Astrocyte (in vitro differentiated cells and primary cell): ENCODE measurements around the gene STK32A. TPM values are rescaled to one million over a fixed set of nuclear protein-coding genes. Genes with fewer than 3 reads are reported as not detected.
A peak's percentile ranks its signal among the peaks of the same experiment; 100 is the strongest.

ENCODE experiments used
- DNase-seq: peaks from one replicate; pipeline ENCODE4 v3.0.0-alpha.2; 2010; ENCODE audit warnings: low read depth
- FAIRE-seq: peaks from 2 replicates; lab custom pipeline; 2011; peaks lifted over from hg19 to GRCh38; lab: Jason Lieb, UNC
- H2AFZ ChIP-seq: 2 replicates; pipeline ENCODE4 v1.6.0; 2012; ENCODE audit warnings: low read depth, low read length, inconsistent platforms
- H3K27ac ChIP-seq: 2 replicates; pipeline ENCODE4 v1.5.1; 2011; ENCODE audit warnings: low read depth, low read length, inconsistent platforms
- H3K27me3 ChIP-seq: 2 replicates; pipeline ENCODE4 v1.6.0; 2011; ENCODE audit warnings: low read length, inconsistent platforms; ENCODE audit not compliant: insufficient read depth
- H3K36me3 ChIP-seq: 2 replicates; pipeline ENCODE4 v1.5.1; 2011; ENCODE audit warnings: low read length, inconsistent platforms; ENCODE audit not compliant: insufficient read depth
- H3K4me1 ChIP-seq: 2 replicates; pipeline ENCODE4 v1.5.1; 2011; ENCODE audit warnings: low read length, inconsistent platforms; ENCODE audit not compliant: insufficient read depth
- H3K4me2 ChIP-seq: 2 replicates; pipeline ENCODE4 v1.6.0; 2012; ENCODE audit warnings: low read length, inconsistent platforms
- H3K4me3 ChIP-seq: 2 replicates; pipeline ENCODE4 v1.5.1; 2011; ENCODE audit warnings: low read depth, mild to moderate bottlenecking, low read length, inconsistent platforms; ENCODE audit not compliant: insufficient read depth
- H3K79me2 ChIP-seq: 2 replicates; pipeline ENCODE4 v1.6.0; 2012; ENCODE audit warnings: mild to moderate bottlenecking, low read length, inconsistent platforms; ENCODE audit not compliant: insufficient read depth
- H3K9ac ChIP-seq: 2 replicates; pipeline ENCODE4 v1.6.0; 2012; ENCODE audit warnings: mild to moderate bottlenecking, low read length, inconsistent platforms
- H3K9me3 ChIP-seq: 2 replicates; pipeline ENCODE4 v1.5.1; 2012; ENCODE audit warnings: low read depth, mild to moderate bottlenecking, low read length, inconsistent platforms; ENCODE audit not compliant: insufficient read depth
- H4K20me1 ChIP-seq: 2 replicates; pipeline ENCODE4 v1.6.0; 2012; ENCODE audit warnings: low read length, inconsistent platforms; ENCODE audit not compliant: insufficient read depth
- H3K27ac Mint-ChIP-seq: one replicate; pipeline ENCODE4 v1.8.0; 2021; ENCODE audit warnings: mild to moderate bottlenecking, mixed read lengths; ENCODE audit not compliant: unreplicated experiment
- H3K27me3 Mint-ChIP-seq: one replicate; pipeline ENCODE4 v1.8.0; 2021; ENCODE audit warnings: low read depth, mixed read lengths; ENCODE audit not compliant: unreplicated experiment
- H3K36me3 Mint-ChIP-seq: one replicate; pipeline ENCODE4 v1.8.0; 2021; ENCODE audit warnings: low read depth, mixed read lengths; ENCODE audit not compliant: unreplicated experiment
- H3K4me1 Mint-ChIP-seq: one replicate; pipeline ENCODE4 v1.8.0; 2021; ENCODE audit warnings: low read depth, mixed read lengths; ENCODE audit not compliant: unreplicated experiment
- H3K4me3 Mint-ChIP-seq: one replicate; pipeline ENCODE4 v1.8.0; 2021; ENCODE audit warnings: mild to moderate bottlenecking, moderate library complexity, mixed read lengths; ENCODE audit not compliant: unreplicated experiment
- H3K9me3 Mint-ChIP-seq: one replicate; pipeline ENCODE4 v1.8.0; 2021; ENCODE audit warnings: mild to moderate bottlenecking, mixed read lengths; ENCODE audit not compliant: unreplicated experiment
- CTCF ChIP-seq: IDR thresholded peaks from 2 replicates; pipeline ENCODE4 v1.5.1; 2011; ENCODE audit warnings: low read depth, mild to moderate bottlenecking, inconsistent platforms, low read length, moderate library complexity; ENCODE audit not compliant: insufficient read depth
- EZH2 ChIP-seq: IDR thresholded peaks from 2 replicates; pipeline ENCODE4 v1.6.1; 2012; ENCODE audit warnings: mild to moderate bottlenecking, low read length, inconsistent platforms; ENCODE audit not compliant: insufficient read depth
- total RNA-seq: library from RNA; stranded (reverse); gene quantifications from 2 replicates; pipeline ENCODE4 v1.2.1, GENCODE V29; 2021

Gene STK32A
- total RNA-seq, 1 donor from 2014 or later = 0.25 TPM

DNA sequence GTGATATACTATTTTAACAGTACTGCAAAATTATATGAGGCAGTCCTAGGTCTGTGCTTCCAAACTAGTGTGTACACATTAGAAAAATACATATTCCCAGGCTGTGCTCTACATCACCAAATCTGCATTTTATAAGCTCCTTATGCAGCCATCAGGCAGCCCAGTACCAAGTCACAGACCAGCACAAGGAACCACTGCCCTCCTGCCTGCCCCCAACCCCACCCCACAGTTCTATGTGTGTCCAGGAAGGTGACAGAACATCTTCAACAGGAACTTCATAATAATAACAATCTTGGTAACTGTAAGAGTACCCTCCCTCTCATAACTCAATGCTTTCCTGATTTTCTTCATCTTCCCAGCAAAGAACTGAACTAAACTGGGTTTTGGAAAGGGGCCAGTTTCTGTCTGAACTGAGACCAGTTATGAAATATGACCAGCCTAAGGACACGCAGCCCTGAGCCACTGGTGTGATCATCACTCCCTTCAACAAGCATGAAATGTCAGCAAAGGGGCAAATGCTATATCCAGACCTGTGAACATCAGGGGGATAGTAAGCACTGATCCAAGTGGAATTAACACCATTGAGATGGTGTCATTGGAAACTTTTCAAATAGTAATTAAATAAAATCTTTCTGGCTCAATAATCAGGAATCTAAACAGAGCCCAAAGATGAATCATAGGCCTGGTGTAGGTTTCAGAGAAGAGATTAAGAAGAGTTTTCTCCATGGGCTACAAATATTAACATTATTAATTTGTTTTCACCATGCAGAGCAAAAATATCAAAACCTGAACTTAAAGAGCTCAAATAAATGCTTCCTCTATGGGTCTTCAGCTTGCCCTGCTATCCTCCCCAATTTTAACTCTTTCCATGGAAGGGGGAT is 192.9 kb downstream of the STK32A start:
- peaks cover 7% of the 10 kb centered on the region for H3K36me3 ChIP-seq
- H3K4me3 ChIP-seq = no peak overlapping the region
- Mint-ChIP-seq H3K36me3 (peaks cover 14% of the 10 kb centered on the region), H3K9me3 (peaks cover 1% of the 10 kb centered on the region), H3K4me3 (no peak overlapping the region), H3K4me1 (peaks cover 43% of the 10 kb centered on the region), H3K27me3 (no peaks in the 10 kb centered on the region), H3K27ac (peak overlapping the region; percentile 4)
- TF ChIP-seq CTCF (no peak), EZH2 (no peak)
- FAIRE-seq = no peak
- no peak overlapping the region for H3K4me2 ChIP-seq
- H3K9me3 ChIP-seq = no peaks in the 10 kb centered on the region
- peaks cover 92% of the 10 kb centered on the region for H4K20me1 ChIP-seq
- DNase-seq = peak; percentile 48
- no peak overlapping the region for H3K27ac ChIP-seq
- no peak overlapping the region for H3K9ac ChIP-seq
- peaks cover 96% of the 10 kb centered on the region for H3K79me2 ChIP-seq
- no peaks in the 10 kb centered on the region for H3K27me3 ChIP-seq
- peaks cover 10% of the 10 kb centered on the region for H3K4me1 ChIP-seq
- H2AFZ ChIP-seq = no peak overlapping the region

DNA sequence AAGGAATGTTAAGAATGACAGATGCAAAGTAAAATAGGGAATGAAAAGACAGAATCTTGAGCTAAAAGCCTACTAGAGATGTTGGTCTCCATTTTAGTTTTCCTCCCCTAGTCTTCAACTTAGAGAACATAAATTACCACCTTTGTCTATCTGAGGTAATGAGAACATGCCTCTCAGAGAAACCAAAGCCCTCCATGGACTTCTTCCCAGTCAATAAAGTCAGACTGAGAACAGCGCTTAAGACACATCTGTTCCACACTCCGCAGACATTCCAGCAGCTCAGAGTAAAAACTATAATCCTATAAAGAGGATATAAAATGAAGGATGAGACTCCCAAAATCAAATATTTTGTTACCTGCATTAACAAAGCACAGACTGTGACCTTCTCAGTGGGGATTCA is 195.8 kb downstream of the STK32A start:
- H3K9me3 Mint-ChIP-seq = peaks cover 1% of the 10 kb centered on the region
- FAIRE-seq (peak; percentile 9), DNase-seq (no peak)
- no peak for TF ChIP-seq EZH2
- no peak for TF ChIP-seq CTCF
- H3K4me3 ChIP-seq = no peak overlapping the region
- peaks cover 96% of the 10 kb centered on the region for H3K79me2 ChIP-seq
- no peak overlapping the region for H3K9ac ChIP-seq
- H3K27me3 Mint-ChIP-seq = no peaks in the 10 kb centered on the region
- peaks cover 94% of the 10 kb centered on the region for H4K20me1 ChIP-seq
- peaks cover 3% of the 10 kb centered on the region for H3K36me3 ChIP-seq
- H3K4me2 ChIP-seq = no peak overlapping the region
- peaks cover 10% of the 10 kb centered on the region for H3K4me1 ChIP-seq
- H3K9me3 ChIP-seq = no peaks in the 10 kb centered on the region
- H3K27ac Mint-ChIP-seq = no peak overlapping the region
- no peak overlapping the region for H2AFZ ChIP-seq
- H3K4me3 Mint-ChIP-seq = no peak overlapping the region
- H3K36me3 Mint-ChIP-seq = peaks cover 1% of the 10 kb centered on the region
- H3K4me1 Mint-ChIP-seq = peaks cover 60% of the 10 kb centered on the region
- no peaks in the 10 kb centered on the region for H3K27me3 ChIP-seq
- H3K27ac ChIP-seq = no peak overlapping the region

DNA sequence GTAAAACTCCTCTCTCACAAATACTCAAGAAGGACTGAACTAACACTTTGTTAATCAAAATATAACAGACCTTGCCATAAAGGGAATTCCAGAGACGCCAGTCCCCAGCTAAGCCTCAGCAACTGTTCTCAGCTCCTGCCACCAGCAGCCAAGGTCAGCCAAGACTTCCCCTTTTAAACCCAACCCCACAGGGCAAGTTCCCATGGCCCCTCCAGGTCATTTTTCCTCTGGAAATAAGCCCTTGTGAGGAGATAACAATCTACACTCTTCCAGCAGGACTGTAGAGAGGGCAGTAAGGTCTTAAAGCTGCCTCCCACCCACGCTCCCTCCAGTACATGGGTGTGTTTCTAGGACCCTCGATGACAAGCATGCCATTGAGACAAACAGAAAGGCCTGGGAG is 196.8 kb downstream of the STK32A start:
- Histone ChIP-seq H3K4me2 (no peak overlapping the region), H4K20me1 (peaks cover 93% of the 10 kb centered on the region), H3K79me2 (peaks cover 96% of the 10 kb centered on the region), H2AFZ (no peak overlapping the region), H3K4me3 (no peak overlapping the region), H3K36me3 (peaks cover 3% of the 10 kb centered on the region), H3K4me1 (peaks cover 11% of the 10 kb centered on the region), H3K9me3 (no peaks in the 10 kb centered on the region), H3K9ac (no peak overlapping the region), H3K27ac (no peak overlapping the region), H3K27me3 (no peaks in the 10 kb centered on the region)
- H3K27me3 Mint-ChIP-seq = no peaks in the 10 kb centered on the region
- peak overlapping the region; percentile 35 for H3K27ac Mint-ChIP-seq
- H3K9me3 Mint-ChIP-seq = no peaks in the 10 kb centered on the region
- H3K36me3 Mint-ChIP-seq = peaks cover 1% of the 10 kb centered on the region
- DNase-seq = no peak
- H3K4me1 Mint-ChIP-seq = peaks cover 64% of the 10 kb centered on the region
- H3K4me3 Mint-ChIP-seq = peak overlapping the region; percentile 46
- FAIRE-seq = no peak
- TF ChIP-seq EZH2 (no peak), CTCF (no peak)
